ENCODE results near the gene KIAA2012.

Gene KIAA2012

DNA sequence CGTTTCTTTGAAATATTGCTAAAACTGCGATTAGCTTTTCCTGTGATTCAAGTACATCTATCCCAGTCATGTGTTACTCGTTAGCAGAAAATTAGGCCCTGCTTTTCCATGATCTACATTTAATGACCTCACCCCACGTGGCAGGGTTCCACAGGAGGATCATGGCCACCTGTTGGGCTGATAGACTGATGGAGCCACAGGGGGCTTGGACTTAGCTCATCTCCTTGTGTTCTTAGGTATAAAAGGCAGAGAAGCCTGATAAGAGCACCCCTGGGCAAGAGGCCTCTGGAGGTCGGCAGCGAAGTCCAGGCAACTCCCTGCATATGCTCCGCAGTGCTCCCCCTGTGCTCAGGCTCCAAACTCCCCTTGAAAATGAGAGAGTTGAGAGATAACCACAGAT, 26.5 kb upstream of the KIAA2012 start:
- Histone ChIP-seq H3K4me1 (ENCODE audit: control insufficient read depth, insufficient read depth, low read length) (peaks cover 11% of the 10 kb centered on the region), H3K9ac (ENCODE audit: low read depth, low read length) (no peak overlapping the region), H3K36me3 (ENCODE audit: control insufficient read depth, insufficient read depth, low read length) (no peaks in the 10 kb centered on the region), H3K9me3 (ENCODE audit: control insufficient read depth, insufficient read depth, low read length) (no peaks in the 10 kb centered on the region), H3K27me3 (ENCODE audit: control insufficient read depth, insufficient read depth, low read length) (no peaks in the 10 kb centered on the region; the same call in 1 of the 2 replicates), H3K4me3 (ENCODE audit: low read depth, low read length) (no peak overlapping the region), H3K27ac (ENCODE audit: low read depth, low read length) (no peak overlapping the region)

- H3K4me3 ChIP-seq (ENCODE audit: low read depth, low read length), result no peak overlapping the region
- peaks cover 19% of the 10 kb centered on the region for H3K4me1 ChIP-seq (ENCODE audit: control insufficient read depth, insufficient read depth, low read length)
- no peaks in the 10 kb centered on the region for H3K9me3 ChIP-seq (ENCODE audit: control insufficient read depth, insufficient read depth, low read length)
- no peak overlapping the region for H3K27ac ChIP-seq (ENCODE audit: low read depth, low read length)
- peaks cover 3% of the 10 kb centered on the region; the same call in 1 of the 2 replicates for H3K27me3 ChIP-seq (ENCODE audit: control insufficient read depth, insufficient read depth, low read length)
- H3K9ac ChIP-seq (ENCODE audit: low read depth, low read length), result no peak overlapping the region
- no peaks in the 10 kb centered on the region for H3K36me3 ChIP-seq (ENCODE audit: control insufficient read depth, insufficient read depth, low read length)
Measured at GRCh38 chr2:202049092-202049728, 23.8 kb upstream of the KIAA2012 start.

GRCh38 chr2:202049840-202050239, 23.2 kb upstream of the KIAA2012 start:
- Histone ChIP-seq H3K27ac (ENCODE audit: low read depth, low read length) (no peak overlapping the region), H3K36me3 (ENCODE audit: control insufficient read depth, insufficient read depth, low read length) (no peaks in the 10 kb centered on the region), H3K9ac (ENCODE audit: low read depth, low read length) (no peak overlapping the region), H3K4me1 (ENCODE audit: control insufficient read depth, insufficient read depth, low read length) (peaks cover 19% of the 10 kb centered on the region), H3K27me3 (ENCODE audit: control insufficient read depth, insufficient read depth, low read length) (peaks cover 6% of the 10 kb centered on the region), H3K4me3 (ENCODE audit: low read depth, low read length) (no peak overlapping the region), H3K9me3 (ENCODE audit: control insufficient read depth, insufficient read depth, low read length) (no peaks in the 10 kb centered on the region)

GRCh38 chr2:202050652-202051051, 22.4 kb upstream of the KIAA2012 start:
- no peaks in the 10 kb centered on the region for H3K9me3 ChIP-seq (ENCODE audit: control insufficient read depth, insufficient read depth, low read length)
- no peaks in the 10 kb centered on the region for H3K36me3 ChIP-seq (ENCODE audit: control insufficient read depth, insufficient read depth, low read length)
- H3K4me3 ChIP-seq (ENCODE audit: low read depth, low read length), result no peak overlapping the region
- no peak overlapping the region for H3K27ac ChIP-seq (ENCODE audit: low read depth, low read length)
- peaks cover 7% of the 10 kb centered on the region for H3K27me3 ChIP-seq (ENCODE audit: control insufficient read depth, insufficient read depth, low read length)
- peaks cover 19% of the 10 kb centered on the region for H3K4me1 ChIP-seq (ENCODE audit: control insufficient read depth, insufficient read depth, low read length)
- H3K9ac ChIP-seq (ENCODE audit: low read depth, low read length), result no peak overlapping the region

DNA sequence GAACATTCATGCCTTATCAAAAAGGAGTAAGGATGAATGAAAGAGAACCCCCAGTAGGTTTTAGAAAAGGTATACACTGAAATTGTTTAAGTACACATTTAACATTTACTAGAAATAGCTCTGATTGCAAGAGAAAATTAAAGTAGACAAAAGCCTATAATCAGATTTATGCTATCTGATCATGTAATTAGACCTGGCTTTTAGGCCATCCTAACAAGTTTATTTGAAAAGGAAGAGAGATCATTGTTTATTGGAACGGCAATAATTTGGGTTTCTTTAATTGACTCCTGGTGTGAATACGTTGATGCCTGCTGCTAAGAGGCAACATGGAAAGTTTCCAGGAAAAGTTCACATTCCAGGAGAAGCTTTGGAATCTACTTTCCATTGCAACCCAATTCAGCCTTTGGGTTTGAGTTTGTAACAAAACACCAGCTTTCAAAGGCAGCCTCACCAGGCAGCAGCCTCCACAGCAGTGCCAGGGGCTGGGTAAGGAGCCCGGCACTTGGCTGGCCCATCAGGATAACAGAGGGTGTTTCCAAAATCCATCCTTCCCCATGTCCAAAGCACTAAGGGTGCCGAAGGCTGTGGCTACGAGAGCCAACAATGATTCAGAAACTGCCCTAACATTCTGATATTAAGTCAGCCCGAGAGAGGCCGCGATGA, 21.4 kb upstream of the KIAA2012 start:
- Histone ChIP-seq H3K9me3 (ENCODE audit: control insufficient read depth, insufficient read depth, low read length) (no peaks in the 10 kb centered on the region), H3K27me3 (ENCODE audit: control insufficient read depth, insufficient read depth, low read length) (peaks cover 7% of the 10 kb centered on the region), H3K4me3 (ENCODE audit: low read depth, low read length) (no peak overlapping the region), H3K27ac (ENCODE audit: low read depth, low read length) (peak overlapping the region; percentile 42), H3K9ac (ENCODE audit: low read depth, low read length) (no peak overlapping the region), H3K4me1 (ENCODE audit: control insufficient read depth, insufficient read depth, low read length) (peaks cover 19% of the 10 kb centered on the region), H3K36me3 (ENCODE audit: control insufficient read depth, insufficient read depth, low read length) (no peaks in the 10 kb centered on the region)

GRCh38 chr2:202052235-202052634, 20.8 kb upstream of the KIAA2012 start:
- Histone ChIP-seq H3K36me3 (ENCODE audit: control insufficient read depth, insufficient read depth, low read length) (no peaks in the 10 kb centered on the region), H3K9me3 (ENCODE audit: control insufficient read depth, insufficient read depth, low read length) (no peaks in the 10 kb centered on the region), H3K4me1 (ENCODE audit: control insufficient read depth, insufficient read depth, low read length) (peaks cover 15% of the 10 kb centered on the region)

DNA sequence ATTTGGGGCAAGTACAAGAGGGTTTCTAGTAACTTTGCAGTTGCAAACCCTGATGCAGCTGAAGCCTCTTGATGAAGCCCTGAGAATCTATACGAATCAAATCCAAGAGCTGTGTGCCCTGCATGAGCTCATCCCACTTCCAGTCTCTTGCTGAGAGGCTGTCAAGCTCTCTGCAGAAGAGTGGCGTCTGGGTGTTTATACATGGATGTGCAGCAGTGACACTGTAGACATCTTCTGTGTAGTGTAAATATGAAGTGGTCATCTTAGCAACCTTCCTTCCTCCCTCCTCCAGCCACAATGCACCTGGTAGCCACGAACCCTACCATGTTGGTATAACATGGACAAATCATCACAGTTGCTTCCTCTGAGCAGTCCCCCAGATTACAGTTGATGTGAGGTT, 18.4 kb upstream of the KIAA2012 start:
- Histone ChIP-seq H3K27me3 (ENCODE audit: control insufficient read depth, insufficient read depth, low read length) (peaks cover 7% of the 10 kb centered on the region), H3K27ac (ENCODE audit: low read depth, low read length) (no peak overlapping the region), H3K9me3 (ENCODE audit: control insufficient read depth, insufficient read depth, low read length) (no peaks in the 10 kb centered on the region), H3K4me3 (ENCODE audit: low read depth, low read length) (no peak overlapping the region), H3K4me1 (ENCODE audit: control insufficient read depth, insufficient read depth, low read length) (peaks cover 15% of the 10 kb centered on the region), H3K9ac (ENCODE audit: low read depth, low read length) (no peak overlapping the region), H3K36me3 (ENCODE audit: control insufficient read depth, insufficient read depth, low read length) (no peaks in the 10 kb centered on the region)

More at GRCh38 chr2:202052235-202052634, 20.8 kb upstream of the KIAA2012 start:
- peaks cover 7% of the 10 kb centered on the region for H3K27me3 ChIP-seq (ENCODE audit: control insufficient read depth, insufficient read depth, low read length)
- no peak overlapping the region for H3K4me3 ChIP-seq (ENCODE audit: low read depth, low read length)
- no peak overlapping the region for H3K9ac ChIP-seq (ENCODE audit: low read depth, low read length)
- H3K27ac ChIP-seq (ENCODE audit: low read depth, low read length), result no peak overlapping the region

- Histone ChIP-seq H3K4me3 (ENCODE audit: low read depth, low read length) (no peak overlapping the region), H3K4me1 (ENCODE audit: control insufficient read depth, insufficient read depth, low read length) (peaks cover 8% of the 10 kb centered on the region), H3K36me3 (ENCODE audit: control insufficient read depth, insufficient read depth, low read length) (no peaks in the 10 kb centered on the region)
Measured at GRCh38 chr2:202056611-202057010, 16.4 kb upstream of the KIAA2012 start.

DNA sequence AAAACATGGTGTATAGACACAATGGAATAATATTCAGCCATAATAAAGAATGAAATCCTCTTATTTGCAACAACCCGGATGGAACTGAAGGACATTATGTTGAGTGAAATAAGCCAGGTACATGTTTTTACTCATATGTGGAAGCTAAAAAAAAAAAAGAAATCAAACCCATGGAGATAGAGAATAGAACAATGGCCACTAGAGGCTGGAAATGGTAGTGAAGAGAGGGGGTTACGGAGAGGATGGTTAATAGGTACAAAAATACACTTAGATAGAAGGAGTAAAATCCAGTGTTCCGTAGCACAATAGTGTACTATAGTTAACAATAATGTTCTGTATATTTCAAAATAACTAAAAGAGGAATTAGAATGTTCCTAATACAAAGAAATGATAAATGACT, 12.8 kb upstream of the KIAA2012 start:
- no peak overlapping the region for H3K27ac ChIP-seq (ENCODE audit: low read depth, low read length)
- no peak overlapping the region for H3K9ac ChIP-seq (ENCODE audit: low read depth, low read length)
- no peaks in the 10 kb centered on the region for H3K27me3 ChIP-seq (ENCODE audit: control insufficient read depth, insufficient read depth, low read length)
- peaks cover 13% of the 10 kb centered on the region for H3K4me1 ChIP-seq (ENCODE audit: control insufficient read depth, insufficient read depth, low read length)
- no peaks in the 10 kb centered on the region for H3K36me3 ChIP-seq (ENCODE audit: control insufficient read depth, insufficient read depth, low read length)
- H3K4me3 ChIP-seq (ENCODE audit: low read depth, low read length), result no peak overlapping the region
- no peaks in the 10 kb centered on the region for H3K9me3 ChIP-seq (ENCODE audit: control insufficient read depth, insufficient read depth, low read length)

More at GRCh38 chr2:202056611-202057010, 16.4 kb upstream of the KIAA2012 start:
- Histone ChIP-seq H3K9me3 (ENCODE audit: control insufficient read depth, insufficient read depth, low read length) (no peaks in the 10 kb centered on the region), H3K27ac (ENCODE audit: low read depth, low read length) (no peak overlapping the region), H3K9ac (ENCODE audit: low read depth, low read length) (no peak overlapping the region), H3K27me3 (ENCODE audit: control insufficient read depth, insufficient read depth, low read length) (peaks cover 7% of the 10 kb centered on the region)

- Histone ChIP-seq H3K36me3 (ENCODE audit: control insufficient read depth, insufficient read depth, low read length) (no peaks in the 10 kb centered on the region), H3K4me1 (ENCODE audit: control insufficient read depth, insufficient read depth, low read length) (peaks cover 13% of the 10 kb centered on the region), H3K9ac (ENCODE audit: low read depth, low read length) (no peak overlapping the region), H3K27me3 (ENCODE audit: control insufficient read depth, insufficient read depth, low read length) (no peaks in the 10 kb centered on the region), H3K4me3 (ENCODE audit: low read depth, low read length) (no peak overlapping the region), H3K27ac (ENCODE audit: low read depth, low read length) (no peak overlapping the region), H3K9me3 (ENCODE audit: control insufficient read depth, insufficient read depth, low read length) (no peaks in the 10 kb centered on the region)
Measured at GRCh38 chr2:202061695-202062094, 11.4 kb upstream of the KIAA2012 start.

DNA sequence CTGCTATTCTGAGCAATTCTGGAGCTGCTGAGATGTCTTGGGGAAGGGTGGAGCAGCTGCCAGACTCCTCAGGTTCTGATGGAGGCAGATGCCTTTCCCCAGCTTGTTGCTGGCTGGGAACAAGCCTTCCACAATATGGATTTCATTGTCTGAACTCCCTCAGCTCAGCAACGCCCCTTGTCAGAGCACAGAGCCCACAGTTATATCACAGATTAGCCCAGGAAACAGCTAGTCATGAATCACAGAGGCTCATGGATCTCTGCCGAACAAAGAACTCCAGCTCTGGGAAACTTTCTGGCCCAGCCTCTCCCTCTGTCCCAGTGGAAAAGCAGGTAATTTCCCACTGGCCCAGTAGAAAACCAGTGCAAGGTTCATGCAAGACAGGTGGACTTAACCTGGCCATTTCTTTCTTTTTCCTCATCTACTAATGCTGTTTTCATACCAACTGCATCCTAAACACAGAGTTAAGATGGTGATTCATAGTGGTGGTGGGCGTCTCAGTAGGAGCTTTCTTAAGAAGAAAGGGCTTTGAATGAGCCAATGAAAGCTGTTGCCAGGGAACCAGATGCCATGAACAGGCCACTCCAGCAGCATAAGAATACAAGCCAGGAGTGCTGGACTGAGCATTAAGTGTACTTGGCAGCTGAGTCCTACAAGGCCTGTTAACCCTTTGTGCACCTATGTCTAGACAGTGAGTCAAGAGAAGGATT, 8.7 kb upstream of the KIAA2012 start:
- no peaks in the 10 kb centered on the region for H3K9me3 ChIP-seq (ENCODE audit: control insufficient read depth, insufficient read depth, low read length)
- H3K36me3 ChIP-seq (ENCODE audit: control insufficient read depth, insufficient read depth, low read length), result no peaks in the 10 kb centered on the region
- H3K27me3 ChIP-seq (ENCODE audit: control insufficient read depth, insufficient read depth, low read length), result no peaks in the 10 kb centered on the region
- peak overlapping the region; percentile 98 for H3K27ac ChIP-seq (ENCODE audit: low read depth, low read length)
- peaks cover 13% of the 10 kb centered on the region for H3K4me1 ChIP-seq (ENCODE audit: control insufficient read depth, insufficient read depth, low read length)
- H3K9ac ChIP-seq (ENCODE audit: low read depth, low read length), result peak overlapping the region; percentile 13; the same call in 1 of the 2 replicates
- no peak overlapping the region for H3K4me3 ChIP-seq (ENCODE audit: low read depth, low read length)
